K562 (cell line): Measurements from ENCODE around the gene SPDEF. TPM values are rescaled to one million over a fixed set of nuclear protein-coding genes. Genes with fewer than 3 reads are reported as not detected.
A peak's percentile ranks its signal among the peaks of the same experiment; 100 is the strongest.

Experiments
- CSDE1 ChIP-seq, 2 experiments: fragments of 450-650 bp; IDR thresholded peaks; 2 replicates each; pipeline ENCODE4 v1.6.1; 2016; ENCODE audit warnings: mild to moderate bottlenecking in 1 of 2
- CTCF ChIP-seq, 3 experiments: IDR thresholded peaks in 2 of 3; conservative IDR thresholded peaks in 1 of 3; 2 replicates each; pipeline ENCODE4 v1.5.1; 2011 to 2012; ENCODE audit warnings: low read length in 3 of 3, mild to moderate bottlenecking in 3 of 3, control low read depth in 2 of 3, improper control_type of control experiment in 1 of 3, inconsistent platforms in 1 of 3, low read depth in 1 of 3, mixed read lengths in 1 of 3, moderate library complexity in 1 of 3; ENCODE audit not compliant: insufficient read depth in 2 of 3
- FOXJ3 ChIP-seq: sonication (generic); formaldehyde crosslinking; IDR thresholded peaks from 2 replicates; pipeline ENCODE4 v1.4.0; 2020; ENCODE audit warnings: mild to moderate bottlenecking, missing genetic modification reagents
- GABPB1 ChIP-seq: sonication (generic); formaldehyde crosslinking; IDR thresholded peaks from 2 replicates; pipeline ENCODE4 v1.8.0; 2022; ENCODE audit warnings: mild to moderate bottlenecking, missing genetic modification reagents
- GABPB2 ChIP-seq: fragments of 250-450 bp; sonication (Bioruptor Pico); conservative IDR thresholded peaks from 2 replicates; pipeline ENCODE4 v1.5.1; 2021; ENCODE audit warnings: mild to moderate bottlenecking
- GMEB1 ChIP-seq: fragments of 250-450 bp; sonication (Bioruptor Pico); IDR thresholded peaks from 2 replicates; pipeline ENCODE4 v1.4.0; 2020; ENCODE audit warnings: mild to moderate bottlenecking
- HMGN3 ChIP-seq: IDR thresholded peaks from 2 replicates; pipeline ENCODE4 v1.6.1; 2011; ENCODE audit warnings: borderline replicate concordance, low read depth, mild to moderate bottlenecking, mixed read lengths, low read length; ENCODE audit not compliant: insufficient read length; ENCODE audit errors: extremely low read depth
- HMGXB4 ChIP-seq: sonication (generic); formaldehyde crosslinking; IDR thresholded peaks from 2 replicates; pipeline ENCODE4 v1.8.1; 2023; ENCODE audit warnings: mild to moderate bottlenecking, missing genetic modification reagents
- HNRNPLL ChIP-seq: fragments of 200-400 bp; formaldehyde crosslinking; IDR thresholded peaks from 2 replicates; pipeline ENCODE4 v1.6.1; 2017; ENCODE audit warnings: low read length, low read depth, mild to moderate bottlenecking; ENCODE audit not compliant: poor library complexity, severe bottlenecking
- MXI1 ChIP-seq: IDR thresholded peaks from 2 replicates; pipeline ENCODE4 v1.6.1; 2011; ENCODE audit warnings: low read depth, mild to moderate bottlenecking, improper control_type of control experiment, low read length
- NCOA1 ChIP-seq: fragments of 450-650 bp; IDR thresholded peaks from 2 replicates; pipeline ENCODE4 v1.6.1; 2016; ENCODE audit warnings: low read depth
- NRF1 ChIP-seq, 2 experiments: fragments of 450-650 bp; IDR thresholded peaks in 1 of 2; conservative IDR thresholded peaks in 1 of 2; 2 replicates each; pipeline ENCODE4 v1.6.1; 2014; ENCODE audit warnings: mild to moderate bottlenecking in 2 of 2
- RFX1 ChIP-seq: fragments of 450-650 bp; IDR thresholded peaks from 2 replicates; pipeline ENCODE4 v1.6.1; 2016; ENCODE audit warnings: mild to moderate bottlenecking, moderate library complexity
- SMC3 ChIP-seq: conservative IDR thresholded peaks from 2 replicates; pipeline ENCODE4 v1.6.1; 2011; ENCODE audit warnings: low read depth, low read length, improper control_type of control experiment; ENCODE audit not compliant: insufficient read depth
- TFAP4 ChIP-seq: sonication (generic); formaldehyde crosslinking; IDR thresholded peaks from 2 replicates; pipeline ENCODE4 v1.8.0; 2022; ENCODE audit warnings: missing genetic modification reagents, mild to moderate bottlenecking, moderate library complexity, borderline replicate concordance
- VEZF1 ChIP-seq: fragments of 200-800 bp; sonication (Bioruptor generic); IDR thresholded peaks from 2 replicates; pipeline ENCODE4 v1.6.1; 2017; ENCODE audit warnings: missing genetic modification characterization, missing compliant biosample characterization
- ZBED1 ChIP-seq: IDR thresholded peaks from 2 replicates; pipeline ENCODE4 v1.6.1; 2014
- ZBTB7A ChIP-seq: IDR thresholded peaks from 2 replicates; pipeline ENCODE4 v1.6.1; 2011; ENCODE audit warnings: low read depth, mild to moderate bottlenecking, low read length, moderate library complexity, borderline replicate concordance; ENCODE audit not compliant: control insufficient read depth
- polyA plus RNA-seq, 8 experiments: library from polyadenylated mRNA; depleted of rRNA in 4 of 8; stranded (reverse) in 5 of 8; unstranded in 3 of 8; fragments of >200 nt; fragmentation: Nextera tagmentation in 2 of 8; fragmentation: Illumina TruSeq in 1 of 8; extraction: Ambion mirVana in 2 of 8; extraction: Trizol in 1 of 8; gene quantifications; 2 replicates each; pipeline versions ENCODE4 v1.2.1 to v1.2.3, GENCODE V29; 2011 to 2014; ENCODE audit warnings: inconsistent platforms in 1 of 8, missing spikeins in 1 of 8
- total RNA-seq, 7 experiments: library from RNA; depleted of rRNA in 6 of 7; stranded (reverse); fragments of >200 nt in 6 of 7; fragmentation: Illumina TruSeq in 2 of 7; extraction: Trizol in 2 of 7; gene quantifications; 2 replicates each; pipeline versions ENCODE4 v1.2.1 to v1.2.3, GENCODE V29; 2011 to 2021; ENCODE audit warnings: low replicate concordance in 1 of 7

SPDEF gene
- total and polyA plus RNA-seq, 9 of the 15 experiments (the other 6 are each of a cell fraction or from before 2014, with no cell fraction given): 0.04 to 0.12 (median 0.11) TPM; not detected in 5

- TF ChIP-seq GMEB1 (CRISPR knock-in tag): no peak
- TF ChIP-seq HMGN3: peak; percentile 4
- peak; percentile 51; the same call in 1 of the 2 replicates for TF ChIP-seq TFAP4 (CRISPR knock-in tag)
- 0 out of 2 replicates have a peak, but pooled peaks have one; percentile 17 for TF ChIP-seq MXI1
- TF ChIP-seq ZBTB7A: peak; percentile 44; the same call in 1 of the 2 replicates
- TF ChIP-seq VEZF1: peak; percentile 9; the same call in 1 of the 2 replicates
- peak; percentile 96 for TF ChIP-seq RFX1
- peak; percentile 54 to 65 (median 64) for TF ChIP-seq CTCF (IDR thresholded peaks at IDR 0.05 in 2 of 3, conservative IDR thresholded peaks at IDR 0.05 in 1 of 3; ENCODE audit: insufficient read depth in 2 of 3, low read depth in 1 of 3, low read length in 3 of 3)
- TF ChIP-seq GABPB1 (CRISPR knock-in tag): 0 out of 2 replicates have a peak, but pooled peaks have one; percentile 35
- no peak for TF ChIP-seq HMGXB4 (CRISPR knock-in tag)
- TF ChIP-seq CSDE1 (IDR thresholded peaks at IDR 0.05): peak in 1 of 2 experiments; percentile 51; a peak in 1 of 4 replicates
- 0 out of 4 replicates have a peak, but pooled peaks of 1 of the 2 experiments have one; percentile 13 for TF ChIP-seq NRF1 (conservative IDR thresholded peaks at IDR 0.05 in 1 of 2, IDR thresholded peaks at IDR 0.05 in 1 of 2)
- no peak for TF ChIP-seq FOXJ3 (CRISPR knock-in tag)
- TF ChIP-seq HNRNPLL: peak; percentile 15
- TF ChIP-seq SMC3: peak; percentile 48
- no peak for TF ChIP-seq GABPB2 (CRISPR knock-in tag)
- TF ChIP-seq ZBED1: peak; percentile 25; the same call in 1 of the 2 replicates
- no peak for TF ChIP-seq NCOA1
Observed at GRCh38 chr6:34514593-34515472, 41.3 kb downstream of the SPDEF start (continued).
